Measurements from ENCODE around the gene CYBB.

The CYBB gene

DNA sequence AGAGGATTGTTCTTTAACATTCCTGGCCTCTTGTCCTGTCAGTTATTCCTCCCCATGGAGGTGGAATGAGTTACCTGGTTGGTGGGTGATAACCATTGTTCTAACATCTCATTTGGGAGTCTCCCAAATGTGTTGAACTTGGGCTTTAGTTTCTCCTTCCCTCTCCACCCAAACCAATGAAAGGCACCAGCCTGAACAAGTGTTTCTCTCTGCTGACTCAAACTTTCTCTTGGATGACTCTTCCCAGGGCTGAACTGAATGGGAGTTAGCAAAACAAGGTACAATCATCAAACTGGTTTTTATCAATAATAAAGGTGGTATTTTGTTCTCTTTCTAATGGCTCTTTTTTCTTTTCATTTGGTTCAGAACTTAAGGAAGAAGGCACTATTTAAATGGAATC is 64.8 kb downstream of the CYBB start:
- no peak for DNase-seq (ENCODE audit: low read depth in 2 of 2)

DNA sequence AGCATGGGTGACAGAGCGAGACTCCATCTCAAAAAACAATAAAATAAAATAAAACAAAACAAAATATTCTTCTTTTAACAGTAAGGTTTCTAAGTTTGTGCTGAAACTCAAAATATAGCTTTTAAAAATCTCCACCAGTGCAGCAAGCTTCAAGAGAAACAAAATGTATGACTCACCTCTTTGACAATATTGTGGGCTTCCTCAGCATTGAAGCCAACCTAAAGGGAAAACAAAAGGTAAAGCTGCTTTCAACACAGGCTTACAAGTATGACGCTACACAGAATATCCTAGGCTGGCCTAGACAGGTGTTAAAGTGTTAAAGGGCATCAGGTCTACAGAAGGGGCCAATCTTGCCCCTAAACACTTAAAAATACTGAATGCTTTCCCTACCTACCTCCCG is 66.3 kb downstream of the CYBB start:
- DNase-seq (ENCODE audit: low read depth in 2 of 2) = no peak

DNA sequence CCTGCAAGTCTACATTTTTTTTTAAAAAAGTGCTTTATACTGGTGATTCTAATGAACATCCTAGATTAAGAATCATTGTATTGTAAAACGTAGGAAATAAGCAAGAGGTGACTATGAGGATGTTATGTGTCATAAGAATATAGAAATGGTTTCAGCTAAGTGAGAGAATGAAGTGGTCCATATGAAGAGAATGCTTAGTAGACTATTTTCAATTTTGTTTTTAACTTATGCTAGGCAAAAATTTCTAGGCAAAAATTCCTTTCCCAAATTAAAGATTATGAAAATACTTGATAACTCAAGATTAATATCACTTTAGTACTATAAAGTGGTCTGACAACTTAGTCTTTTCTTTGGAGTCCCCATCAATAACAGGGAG is 66.7 kb downstream of the CYBB start:
- no peak for DNase-seq (ENCODE audit: low read depth in 2 of 2)

DNA sequence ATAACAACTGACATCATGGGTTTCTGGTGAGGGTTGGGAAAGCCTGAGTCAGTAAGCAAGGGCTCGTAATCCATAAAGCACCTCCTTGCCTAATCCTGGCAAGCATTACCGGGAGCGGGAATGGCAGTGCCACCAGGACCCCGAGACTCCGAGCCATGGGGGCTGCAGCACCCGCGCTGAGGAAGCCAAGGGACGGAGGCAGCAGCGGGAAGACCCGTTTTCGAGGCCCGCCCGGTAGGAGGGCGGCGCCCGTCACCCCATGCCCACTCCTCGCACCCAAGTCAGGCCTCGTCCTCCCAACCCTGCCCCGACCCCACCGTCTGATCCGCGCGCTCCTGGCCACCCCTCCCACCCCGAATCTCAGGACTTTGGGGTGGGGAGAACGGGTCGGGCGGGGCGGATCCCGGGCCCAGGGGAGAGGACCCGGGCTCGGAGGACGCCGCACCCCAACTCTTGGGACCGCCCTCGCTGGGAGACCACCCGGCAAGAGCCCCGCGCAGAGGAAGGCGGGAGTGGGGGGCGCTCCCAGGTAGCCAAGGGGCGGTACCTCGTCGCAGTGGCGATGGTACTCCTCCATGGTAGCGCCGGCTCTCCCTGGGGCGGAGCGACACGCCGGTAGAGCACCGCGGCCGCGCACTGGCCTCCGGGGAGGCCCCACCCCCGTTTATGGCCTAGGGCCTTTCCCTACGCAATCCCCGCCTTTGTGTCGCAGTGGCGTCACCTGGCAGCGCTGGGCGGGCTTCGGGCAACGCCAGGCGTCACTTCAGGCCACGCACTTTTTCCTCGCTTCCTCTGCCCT is 67.3 kb downstream of the CYBB start, which contains the start of gene DYNLT3:
TSS of gene DYNLT3 (minus strand) at position 638 of the 799 bp plus-strand sequence. CDS start at position 577, 61 bp downstream.
- peak; percentile 53 to 71 for DNase-seq (ENCODE audit: low read depth in 2 of 2)

DNA sequence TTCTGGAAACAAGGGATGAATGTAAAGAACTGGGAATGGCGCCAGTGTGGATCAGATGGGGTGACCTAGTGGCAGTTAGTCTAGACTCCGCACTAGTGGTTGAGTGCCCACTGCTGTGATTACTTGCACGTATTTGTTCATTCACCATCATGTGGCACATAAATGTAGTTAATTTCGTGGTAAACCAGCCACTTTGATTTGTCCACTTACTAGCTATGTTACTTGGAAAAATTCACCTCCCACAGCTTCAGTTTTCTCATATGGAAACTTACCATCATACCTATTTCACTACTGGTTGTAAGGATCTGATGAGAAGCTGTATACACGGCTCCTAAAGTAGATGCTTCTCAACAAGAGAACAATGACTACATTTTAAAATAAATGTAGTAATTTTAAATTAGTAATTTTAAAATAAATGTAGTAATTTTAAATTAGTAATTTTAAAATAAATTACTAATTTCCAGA is 67.9 kb downstream of the CYBB start:
- DNase-seq (ENCODE audit: low read depth in 2 of 2) = no peak

DNA sequence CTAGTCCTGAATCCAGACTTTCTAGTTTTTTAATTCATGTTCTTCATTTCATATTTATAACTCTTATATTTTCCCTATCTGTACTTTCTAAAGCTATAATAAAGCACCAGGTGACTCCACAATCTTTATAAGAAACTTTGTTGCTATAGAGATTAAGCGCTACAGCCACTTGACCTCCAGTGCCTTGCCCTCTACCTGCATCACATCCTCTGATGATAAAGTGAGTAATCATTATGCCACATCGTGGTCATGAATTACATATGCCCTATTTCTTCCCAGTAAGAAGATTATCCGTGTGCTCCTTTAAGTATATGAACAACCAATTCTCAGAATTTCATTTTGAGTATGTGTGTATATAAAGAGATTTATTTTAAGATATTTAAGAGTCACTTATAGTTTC is 74.3 kb downstream of the CYBB start:
- no peak for DNase-seq (ENCODE audit: low read depth in 2 of 2)

DNA sequence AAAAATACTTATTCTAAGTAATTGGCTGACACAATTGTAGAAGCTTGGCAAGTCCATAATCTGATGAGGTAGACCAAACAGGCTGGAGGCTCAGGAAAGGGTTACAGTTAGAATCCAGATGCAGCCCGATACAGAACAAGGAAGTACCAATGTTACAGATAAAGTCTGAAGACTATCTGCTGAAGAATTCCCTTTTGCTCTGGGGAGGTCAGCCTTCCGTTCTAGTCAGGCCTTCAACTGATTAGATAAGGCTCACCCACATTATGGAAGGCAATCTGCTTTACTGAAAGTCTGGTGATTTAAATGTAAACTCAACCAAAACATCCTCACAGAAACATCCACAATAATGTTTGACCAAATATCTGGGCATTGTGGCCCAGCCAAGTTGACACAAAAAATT is 74.9 kb downstream of the CYBB start:
- no peak for DNase-seq (ENCODE audit: low read depth in 2 of 2)

DNA sequence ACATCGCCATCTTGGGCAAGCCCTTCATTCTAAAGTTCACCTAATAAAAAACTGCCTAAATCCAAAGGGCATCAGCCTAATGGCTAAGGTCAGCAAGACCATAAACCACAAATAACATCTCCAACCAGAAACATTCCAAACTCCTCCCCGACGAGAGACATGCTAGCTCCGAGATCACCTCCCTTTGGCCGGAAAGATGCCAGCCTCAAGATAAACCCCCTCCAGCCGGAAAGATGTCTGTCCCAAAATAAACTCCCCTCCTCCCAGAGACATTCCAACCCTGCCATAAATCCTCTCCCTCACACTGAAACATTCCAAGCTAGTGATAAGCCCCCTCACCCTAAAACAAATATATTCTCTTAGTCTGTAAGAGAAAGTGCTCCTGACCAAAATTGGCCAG is 80.9 kb downstream of the CYBB start:
- DNase-seq (ENCODE audit: low read depth in 2 of 2) = no peak

DNA sequence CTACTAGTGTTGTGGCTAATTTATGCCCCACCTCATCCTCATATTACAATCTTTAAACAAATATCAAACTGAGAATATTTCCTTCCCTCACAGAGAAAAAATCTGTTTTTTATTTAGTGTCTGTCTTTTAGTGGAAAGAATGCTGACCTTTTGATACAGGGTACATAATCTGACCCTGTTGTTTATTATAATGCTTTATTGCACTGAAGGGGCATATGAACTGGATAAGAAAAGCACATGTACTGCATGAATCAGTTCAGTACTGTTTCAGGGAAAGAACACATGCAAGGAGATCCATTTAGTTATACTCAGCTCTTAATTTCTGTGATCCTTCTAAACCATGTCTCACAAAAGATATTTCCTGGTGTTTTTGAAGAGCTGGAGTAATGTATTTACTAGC is 83.0 kb downstream of the CYBB start:
- DNase-seq (ENCODE audit: low read depth in 2 of 2) = no peak

Measured in stimulated activated CD8-positive, alpha-beta memory T cell treated with anti-CD3 and anti-CD28 coated beads, Interleukin-7, amount 100 ng/mL, for 4 hours (primary cell).